ENCODE results near the gene YTHDF1. TPM values are rescaled to one million over a fixed set of nuclear protein-coding genes. Genes with fewer than 3 reads are reported as not detected.

The YTHDF1 gene
- total and polyA plus RNA-seq, 2 of the 8 experiments (the other 6 are each of a cell fraction or from before 2014, with no cell fraction given): 32.8 to 66.0 TPM

- Histone ChIP-seq H4K91ac (replicated peaks; ENCODE audit: insufficient read length, low read length) (no peak overlapping the region), H3K4me2 (ENCODE audit: insufficient read depth in 1 of 2, low read depth in 2 of 2, low read length in 2 of 2) (no peak overlapping the region), H3K4ac (replicated peaks; ENCODE audit: insufficient read length, low read depth, low read length) (no peak overlapping the region), H3K14ac (ENCODE audit: insufficient read length) (no peak overlapping the region), H2AFZ (ENCODE audit: low read length) (no peak overlapping the region), H3K23me2 (ENCODE audit: low read depth, low read length) (peaks cover 2% of the 10 kb centered on the region; the same call in 1 of the 2 replicates), H3K36me3 (ENCODE audit: control insufficient read depth in 2 of 4, insufficient read depth in 4 of 4, low read length in 3 of 4) (no peaks in the 10 kb centered on the region), H3K23ac (ENCODE audit: insufficient read length) (no peak overlapping the region), H2BK120ac (replicated peaks; ENCODE audit: low read depth, low read length) (no peak overlapping the region), H3K18ac (ENCODE audit: extremely low read depth, low read length) (no peak overlapping the region), H3K27me3 (replicated peaks in 1 of 4; ENCODE audit: control insufficient read depth in 3 of 4, extremely low read depth in 1 of 4, insufficient read depth in 3 of 4, low read length in 3 of 4) (peaks cover 0 to 22% (median 15%) of the 10 kb centered on the region in 4 experiments; a peak in 4 of 7 replicates), H3K9me3 (ENCODE audit: insufficient read depth in 2 of 2, low read depth in 1 of 2, low read length in 1 of 2) (no peaks in the 10 kb centered on the region), H3K79me1 (ENCODE audit: low read depth, low read length) (no peaks in the 10 kb centered on the region), H3K79me2 (ENCODE audit: control insufficient read depth in 1 of 2, insufficient read depth in 2 of 2, low read length in 2 of 2) (no peaks in the 10 kb centered on the region), H2AK5ac (ENCODE audit: low read depth, low read length) (0 out of 2 replicates have a peak overlapping the region, but pooled peaks have one; percentile 65), H2BK15ac (ENCODE audit: low read length) (peak overlapping the region; percentile 61; the same call in 1 of the 2 replicates), H3K4me3 (ENCODE audit: extremely low read depth in 1 of 4, insufficient read depth in 2 of 4, low read depth in 3 of 4, low read length in 4 of 4) (no peak overlapping the region), H2BK12ac (ENCODE audit: low read depth, low read length) (0 out of 2 replicates have a peak overlapping the region, but pooled peaks have one; percentile 39), H2BK5ac (ENCODE audit: low read depth, low read length) (no peak overlapping the region), H4K5ac (ENCODE audit: insufficient read length, low read depth, low read length) (no peak overlapping the region), H4K20me1 (replicated peaks in 1 of 2; ENCODE audit: control insufficient read depth in 1 of 2, insufficient read depth in 2 of 2, low read length in 2 of 2) (peaks cover 0 to 4% of the 10 kb centered on the region in 2 experiments), H3K56ac (replicated peaks; ENCODE audit: insufficient read length, low read depth, low read length) (no peak overlapping the region), H2BK20ac (ENCODE audit: low read length) (no peak overlapping the region), H3K27ac (ENCODE audit: low read depth, low read length) (no peak overlapping the region), H3K9ac (replicated peaks in 1 of 4; ENCODE audit: extremely low read depth in 1 of 4, low read depth in 3 of 4, low read length in 3 of 4) (no peak overlapping the region), H4K8ac (ENCODE audit: extremely low read depth, insufficient read depth, low read length) (no peak overlapping the region), H3K4me1 (replicated peaks in 1 of 4; ENCODE audit: control insufficient read depth in 3 of 4, insufficient read depth in 4 of 4, low read length in 3 of 4) (peaks cover 2 to 13% (median 6%) of the 10 kb centered on the region in 4 experiments; a peak in 6 of 7 replicates)
- FAIRE-seq: no peak
- WGBS, 2 experiments (ENCODE audit: extremely low coverage in 1 of 2, insufficient coverage in 1 of 2, insufficient read length in 1 of 2, insufficient replicate concordance in 2 of 2, low coverage in 1 of 2, low lambda C conversion rate in 2 of 2, missing lambda C conversion rate in 1 of 2): 81% methylated on average over 24 of the region's 25 CpGs; no CpG with 5 or more reads in 1 of the 2 experiments
- POLR2A ChIA-PET (ENCODE audit: partially characterized antibody): interaction anchor here (1.0 to 1.8 kb wide), 5 partner anchors 9 to 31 kb away, joined by 3 to 4 read pairs (median 3); no protein-coding TSS in a partner anchor
- CTCF ChIA-PET (ENCODE audit: partially characterized antibody): interaction anchor here (0.9 to 4.1 kb wide), 8 partner anchors 12 to 48 kb away, joined by 3 to 40 read pairs (median 5); no protein-coding TSS in a partner anchor
- DNase-seq (ENCODE audit: low read depth in 1 of 2, low spot score in 2 of 2): no peak
- TF ChIP-seq POLR2AphosphoS5 (IDR thresholded peaks at IDR 0.05; ENCODE audit: low read depth, low read length) (no peak), FOSL1 (IDR thresholded peaks at IDR 0.05; ENCODE audit: insufficient read depth, low read depth, low read length) (no peak), SP4 (IDR thresholded peaks at IDR 0.05; ENCODE audit: low read length) (no peak), TAF1 (IDR thresholded peaks at IDR 0.05; ENCODE audit: low read depth, low read length) (no peak)
Measured at GRCh38 chr20:63259734-63260460, 44.0 kb upstream of the YTHDF1 start.

All from H1 (cell line).